ENCODE measurements around the gene ARRB1. TPM values are rescaled to one million over a fixed set of nuclear protein-coding genes. Genes with fewer than 3 reads are reported as not detected.

Gene ARRB1
- total and polyA plus RNA-seq, 4 donors: 39.8 to 145 (median 55.2) TPM

DNA sequence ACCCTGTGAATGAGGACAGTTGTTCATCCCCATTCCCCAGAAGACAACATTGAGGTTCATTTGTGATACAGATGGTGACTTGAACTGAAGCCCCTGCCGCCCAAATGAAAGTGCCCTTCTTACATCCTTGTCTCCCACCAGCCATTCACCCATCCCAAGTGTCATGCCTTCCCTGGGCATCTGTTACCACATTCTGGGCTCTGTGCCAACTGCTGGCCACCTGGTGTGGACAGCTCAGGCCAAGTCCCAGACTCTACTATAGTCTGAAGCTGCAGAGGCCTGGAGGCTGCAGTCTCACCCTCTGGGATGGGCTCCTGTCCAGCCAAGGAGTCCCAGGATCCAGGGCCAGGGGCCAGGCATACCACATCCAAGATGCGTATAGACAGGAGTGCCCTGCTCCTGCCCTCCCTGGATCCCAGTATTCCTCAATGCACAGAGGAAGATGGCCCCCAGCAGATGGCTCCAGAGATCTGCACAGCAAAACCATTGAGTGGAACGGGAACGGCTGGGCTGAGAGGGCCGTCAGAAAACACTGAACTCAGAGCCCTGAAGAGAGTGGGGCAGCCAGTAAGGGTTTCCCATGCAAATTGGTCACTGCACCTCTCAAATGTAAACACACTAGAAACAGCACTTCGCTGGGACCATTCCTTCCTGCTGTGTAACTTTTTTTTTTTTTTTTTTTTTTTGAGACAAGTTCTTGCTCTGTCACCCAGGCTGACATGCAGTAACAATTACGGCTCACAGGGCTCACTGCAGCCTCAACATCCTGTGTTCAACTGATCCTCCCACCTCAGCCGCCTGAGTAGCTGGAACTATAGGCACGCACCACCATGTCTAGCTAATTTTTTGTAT is 22.8 kb downstream of the ARRB1 start:
- ATAC-seq (ENCODE audit: insufficient read depth, low FRiP score) (peak; percentile 82), DNase-seq (peak; percentile 86 to 92 (median 90))
- H3K4me1 ChIP-seq (ENCODE audit: control insufficient read depth in 5 of 5, insufficient read depth in 5 of 5, low read length in 5 of 5): peaks cover 0 to 35% (median 30%) of the 10 kb centered on the region in 5 donors
- H3K4me3 ChIP-seq: no peak overlapping the region
- peak overlapping the region; percentile 21 to 71 for H3K9ac ChIP-seq (ENCODE audit: insufficient read depth in 1 of 2, low read length in 2 of 2)
- no peaks in the 10 kb centered on the region for H3K27me3 ChIP-seq (ENCODE audit: control insufficient read depth in 3 of 3, insufficient read depth in 3 of 3, low read length in 2 of 3)
- 10 to 11% methylated on average over 9 of the region's 9 CpGs for WGBS, 2 donors
- peak overlapping the region in 1 of 2 donors; percentile 85 for H3K27ac ChIP-seq (ENCODE audit: low read depth in 1 of 2, low read length in 1 of 2)
- TF ChIP-seq, protein P1, sequence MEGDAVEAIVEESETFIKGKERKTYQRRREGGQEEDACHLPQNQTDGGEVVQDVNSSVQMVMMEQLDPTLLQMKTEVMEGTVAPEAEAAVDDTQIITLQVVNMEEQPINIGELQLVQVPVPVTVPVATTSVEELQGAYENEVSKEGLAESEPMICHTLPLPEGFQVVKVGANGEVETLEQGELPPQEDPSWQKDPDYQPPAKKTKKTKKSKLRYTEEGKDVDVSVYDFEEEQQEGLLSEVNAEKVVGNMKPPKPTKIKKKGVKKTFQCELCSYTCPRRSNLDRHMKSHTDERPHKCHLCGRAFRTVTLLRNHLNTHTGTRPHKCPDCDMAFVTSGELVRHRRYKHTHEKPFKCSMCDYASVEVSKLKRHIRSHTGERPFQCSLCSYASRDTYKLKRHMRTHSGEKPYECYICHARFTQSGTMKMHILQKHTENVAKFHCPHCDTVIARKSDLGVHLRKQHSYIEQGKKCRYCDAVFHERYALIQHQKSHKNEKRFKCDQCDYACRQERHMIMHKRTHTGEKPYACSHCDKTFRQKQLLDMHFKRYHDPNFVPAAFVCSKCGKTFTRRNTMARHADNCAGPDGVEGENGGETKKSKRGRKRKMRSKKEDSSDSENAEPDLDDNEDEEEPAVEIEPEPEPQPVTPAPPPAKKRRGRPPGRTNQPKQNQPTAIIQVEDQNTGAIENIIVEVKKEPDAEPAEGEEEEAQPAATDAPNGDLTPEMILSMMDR (IDR thresholded peaks at IDR 0.05; ENCODE audit: control extremely low read depth, extremely low read depth): peak; percentile 70
- H3K9me3 ChIP-seq (ENCODE audit: control insufficient read depth in 4 of 4, insufficient read depth in 3 of 4, low read length in 3 of 4): no peaks in the 10 kb centered on the region
- H3K36me3 ChIP-seq (ENCODE audit: control insufficient read depth in 4 of 4, insufficient read depth in 4 of 4, low read length in 4 of 4): peaks cover 0 to 7% (median 0%) of the 10 kb centered on the region in 4 donors

DNA sequence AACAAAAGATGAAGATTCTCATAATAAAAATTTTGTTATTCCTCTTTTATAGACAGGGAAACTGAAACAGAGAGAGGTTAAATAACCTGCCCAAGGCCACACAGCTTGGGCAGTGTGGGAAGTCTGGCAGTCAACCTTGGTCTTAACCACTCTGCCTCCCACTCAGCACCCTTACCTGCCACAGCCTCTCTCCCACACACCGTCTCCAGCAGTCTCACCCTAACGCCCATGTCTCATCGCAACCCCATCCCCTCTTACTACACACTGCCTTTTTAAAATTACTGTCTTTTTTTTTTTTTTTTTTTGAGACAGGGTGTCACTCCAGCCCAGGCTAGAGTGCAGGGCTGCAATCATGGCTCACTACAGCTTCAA is 25.0 kb downstream of the ARRB1 start:
- H3K36me3 ChIP-seq (ENCODE audit: control insufficient read depth in 4 of 4, insufficient read depth in 4 of 4, low read length in 4 of 4): peaks cover 0 to 8% (median 5%) of the 10 kb centered on the region in 4 donors
- H3K4me3 ChIP-seq: no peak overlapping the region
- 71 to 87% methylated on average over 3 of the region's 3 CpGs for WGBS, 2 donors
- H3K9me3 ChIP-seq (ENCODE audit: control insufficient read depth in 4 of 4, insufficient read depth in 3 of 4, low read length in 3 of 4): no peaks in the 10 kb centered on the region
- DNase-seq (no peak), ATAC-seq (ENCODE audit: insufficient read depth, low FRiP score) (no peak)
- no peaks in the 10 kb centered on the region for H3K27me3 ChIP-seq (ENCODE audit: control insufficient read depth in 3 of 3, insufficient read depth in 3 of 3, low read length in 2 of 3)
- no peak overlapping the region for H3K9ac ChIP-seq (ENCODE audit: insufficient read depth in 1 of 2, low read length in 2 of 2)
- TF ChIP-seq, protein P1 (IDR thresholded peaks at IDR 0.05; ENCODE audit: control extremely low read depth, extremely low read depth): no peak
- peak overlapping the region in 1 of 2 donors; percentile 74 for H3K27ac ChIP-seq (ENCODE audit: low read depth in 1 of 2, low read length in 1 of 2)
- peaks cover 0 to 32% (median 30%) of the 10 kb centered on the region in 5 donors for H3K4me1 ChIP-seq (ENCODE audit: control insufficient read depth in 5 of 5, insufficient read depth in 5 of 5, low read length in 5 of 5)

DNA sequence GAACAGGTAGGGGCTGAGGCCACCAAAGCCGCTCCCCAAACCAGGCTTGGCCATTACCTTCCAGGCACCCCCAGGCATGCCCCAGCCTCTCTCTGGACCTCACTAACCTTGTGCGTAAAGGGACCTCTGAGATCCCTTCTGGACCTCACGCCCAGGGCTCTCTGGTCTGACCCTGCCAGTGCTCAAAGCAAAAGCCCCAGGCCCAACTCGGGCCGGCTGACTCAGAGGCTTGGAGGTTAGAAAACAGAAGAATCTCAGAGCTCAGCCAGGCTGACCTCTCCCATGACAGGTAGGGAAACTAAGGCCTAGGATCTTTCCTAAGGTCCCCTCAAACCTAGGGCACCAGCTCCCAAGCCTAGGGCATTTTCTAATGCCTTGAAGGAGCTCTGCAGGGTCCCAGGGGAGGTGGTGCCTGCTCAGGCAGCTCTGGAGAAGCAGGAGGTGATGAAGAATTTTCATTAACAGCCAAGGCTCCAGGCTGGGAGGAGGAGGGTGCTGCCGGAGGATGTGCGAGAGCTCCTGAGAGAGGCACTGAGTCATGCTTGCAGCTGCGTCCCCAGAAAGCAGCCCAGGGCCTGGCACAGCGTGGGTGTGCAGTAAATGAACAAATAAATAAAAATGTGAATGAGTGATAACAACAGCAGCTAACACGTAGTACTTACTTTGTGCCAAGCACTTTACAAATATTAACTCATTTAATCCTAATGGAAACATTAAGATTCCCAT is 25.6 kb downstream of the ARRB1 start:
- H3K27ac ChIP-seq (ENCODE audit: low read depth in 1 of 2, low read length in 1 of 2): peak overlapping the region in 1 of 2 donors; percentile 27
- H3K36me3 ChIP-seq (ENCODE audit: control insufficient read depth in 4 of 4, insufficient read depth in 4 of 4, low read length in 4 of 4): peaks cover 0 to 8% (median 5%) of the 10 kb centered on the region in 4 donors
- DNase-seq (no peak), ATAC-seq (ENCODE audit: insufficient read depth, low FRiP score) (peak; percentile 71)
- peaks cover 0 to 31% (median 28%) of the 10 kb centered on the region in 5 donors for H3K4me1 ChIP-seq (ENCODE audit: control insufficient read depth in 5 of 5, insufficient read depth in 5 of 5, low read length in 5 of 5)
- no peak overlapping the region for H3K4me3 ChIP-seq
- TF ChIP-seq, protein P1 (IDR thresholded peaks at IDR 0.05; ENCODE audit: control extremely low read depth, extremely low read depth): no peak
- H3K9me3 ChIP-seq (ENCODE audit: control insufficient read depth in 4 of 4, insufficient read depth in 3 of 4, low read length in 3 of 4): no peaks in the 10 kb centered on the region
- no peaks in the 10 kb centered on the region for H3K27me3 ChIP-seq (ENCODE audit: control insufficient read depth in 3 of 3, insufficient read depth in 3 of 3, low read length in 2 of 3)
- 48 to 64% methylated on average over 10 of the region's 10 CpGs for WGBS, 2 donors
- H3K9ac ChIP-seq (ENCODE audit: insufficient read depth in 1 of 2, low read length in 2 of 2): no peak overlapping the region
